ENCODE measurements around the gene PIP5KL1.

PIP5KL1 gene

GRCh38 chr9:127928676-127929624 lies 1.6 kb downstream of the PIP5KL1 start:
- DNase-seq: no peak

- DNase-seq: no peak
These were observed 2.4 kb downstream of the PIP5KL1 start for GRCh38 chr9:127927988-127928675.

GRCh38 chr9:127927201-127927987 lies 3.2 kb downstream of the PIP5KL1 start:
- peak; percentile 76 to 80 for DNase-seq

- DNase-seq: no peak
These were observed 3.7 kb downstream of the PIP5KL1 start for GRCh38 chr9:127926906-127927200.

- DNase-seq: no peak
These were observed 4.3 kb downstream of the PIP5KL1 start for GRCh38 chr9:127925959-127926905.

GRCh38 chr9:127924736-127925444 lies 5.7 kb downstream of the PIP5KL1 start:
- no peak for DNase-seq

GRCh38 chr9:127923771-127924170 lies 6.8 kb downstream of the PIP5KL1 start:
- DNase-seq: no peak

- DNase-seq: no peak
These were observed 7.5 kb downstream of the PIP5KL1 start for GRCh38 chr9:127923046-127923445.

- DNase-seq: peak; percentile 75 to 78
These were observed 8.9 kb downstream of the PIP5KL1 start for GRCh38 chr9:127921557-127922120.

GRCh38 chr9:127920794-127921193 lies 9.8 kb downstream of the PIP5KL1 start:
- no peak for DNase-seq

GRCh38 chr9:127919253-127919815 lies 11.2 kb downstream of the PIP5KL1 start:
- no peak for DNase-seq

- no peak for DNase-seq
These were observed 12.1 kb downstream of the PIP5KL1 start for GRCh38 chr9:127918183-127919107.

- DNase-seq: no peak
These were observed 13.0 kb downstream of the PIP5KL1 start for GRCh38 chr9:127917603-127918002.

- DNase-seq: peak; percentile 93 to 95
These were observed 13.6 kb downstream of the PIP5KL1 start, which contains the start of gene ST6GALNAC4 for GRCh38 chr9:127916720-127917581. Gene ST6GALNAC4 (minus strand): TSS chr9:127917041. CDS start chr9:127916419, 622 bp downstream.

GRCh38 chr9:127915801-127916719 lies 14.5 kb downstream of the PIP5KL1 start:
- no peak for DNase-seq

- DNase-seq: no peak
These were observed 15.2 kb downstream of the PIP5KL1 start for GRCh38 chr9:127915325-127915752.

GRCh38 chr9:127913682-127914081 lies 16.9 kb downstream of the PIP5KL1 start:
- no peak for DNase-seq
